H4 (cell line): ENCODE results near the gene LRCOL1. TPM values are rescaled to one million over a fixed set of nuclear protein-coding genes. Genes with fewer than 3 reads are reported as not detected.

Source experiments
- DNase-seq: peaks from one replicate; pipeline ENCODE4 v3.0.0-alpha.2; 2015; ENCODE audit warnings: low spot score
- total RNA-seq: library from RNA; depleted of rRNA; stranded (reverse); fragments of >200 nt; shearing (Covaris generic); gene quantifications from 2 replicates; pipeline ENCODE4 v1.2.3, GENCODE V29; 2014

The LRCOL1 gene
- total RNA-seq, 1 experiment from 2014 or later, result not detected

GRCh38 chr12:132619386-132620112 is 9.2 kb upstream of the LRCOL1 start:
- no peak for DNase-seq

GRCh38 chr12:132619071-132619385 is 8.6 kb upstream of the LRCOL1 start:
- no peak for DNase-seq

- no peak for DNase-seq
These were observed 8.3 kb upstream of the LRCOL1 start, which contains the start of gene P2RX2 for GRCh38 chr12:132618683-132619043. TSS of gene P2RX2 (plus strand) at chr12:132618776. CDS start at chr12:132618817, 41 bp downstream.

GRCh38 chr12:132617822-132618682 is 7.7 kb upstream of the LRCOL1 start:
- DNase-seq, result no peak

- DNase-seq, result no peak
These were observed 6.8 kb upstream of the LRCOL1 start for GRCh38 chr12:132617135-132617701.

GRCh38 chr12:132615579-132616038 is 5.2 kb upstream of the LRCOL1 start:
- DNase-seq, result no peak

GRCh38 chr12:132614861-132615578 is 4.6 kb upstream of the LRCOL1 start:
- DNase-seq, result peak; percentile 68

- no peak for DNase-seq
These were observed 3.6 kb upstream of the LRCOL1 start for GRCh38 chr12:132614029-132614428.

- DNase-seq, result no peak
These were observed 1.2 kb upstream of the LRCOL1 start for GRCh38 chr12:132611620-132612019.

GRCh38 chr12:132610866-132611602 is 652 bp upstream of the LRCOL1 start:
- no peak for DNase-seq

GRCh38 chr12:132608231-132609171 is 1.9 kb downstream of the LRCOL1 start:
- no peak for DNase-seq

GRCh38 chr12:132606927-132607326 is 3.5 kb downstream of the LRCOL1 start:
- DNase-seq, result no peak

- no peak for DNase-seq
These were observed 3.9 kb downstream of the LRCOL1 start for GRCh38 chr12:132606466-132606865.

GRCh38 chr12:132605892-132606291 is 4.5 kb downstream of the LRCOL1 start:
- no peak for DNase-seq

- DNase-seq, result no peak
These were observed 5.5 kb downstream of the LRCOL1 start for GRCh38 chr12:132604668-132605441.

- no peak for DNase-seq
These were observed 6.2 kb downstream of the LRCOL1 start for GRCh38 chr12:132604151-132604618.

GRCh38 chr12:132603240-132604150 is 6.9 kb downstream of the LRCOL1 start:
- no peak for DNase-seq

GRCh38 chr12:132602572-132603239 is 7.7 kb downstream of the LRCOL1 start:
- no peak for DNase-seq
